ENCODE data around the gene KLK15.

DNA sequence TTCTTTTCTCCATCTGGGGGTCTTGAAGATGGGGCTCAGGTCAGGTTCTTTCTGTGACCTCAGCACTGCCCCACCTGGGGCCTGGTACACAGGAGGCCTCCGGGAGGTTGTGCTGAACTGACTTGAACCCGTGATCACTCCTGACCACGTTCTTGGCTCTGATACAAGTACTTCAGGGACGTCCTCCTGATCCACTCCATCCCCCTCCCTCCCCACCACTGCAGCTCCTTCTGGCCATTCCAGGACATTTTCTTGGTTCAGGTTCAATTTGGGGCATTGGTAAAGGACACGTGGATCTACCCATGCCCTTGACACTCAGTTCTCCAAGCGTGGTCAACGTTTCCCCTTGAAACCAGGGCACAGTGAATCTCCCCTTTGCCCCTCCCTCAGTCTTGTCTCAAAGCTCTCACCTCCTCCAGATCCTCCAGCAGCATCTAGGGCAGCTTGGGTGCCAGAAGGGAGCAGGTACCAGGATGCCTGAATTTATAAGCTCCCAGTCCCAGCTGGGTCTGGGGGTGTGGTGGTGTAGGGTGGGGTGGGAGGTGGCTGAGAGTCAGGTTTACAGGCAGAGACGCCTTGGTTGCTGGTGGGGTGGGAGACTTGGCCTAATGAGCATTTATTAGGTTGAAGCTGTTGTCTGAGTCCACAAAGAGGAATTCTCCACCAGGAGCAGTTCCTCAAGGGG is at the start of gene KLK15:
- no peak for TF ChIP-seq EP300 (IDR thresholded peaks at IDR 0.05; ENCODE audit: low read depth)
- TF ChIP-seq, protein P1, sequence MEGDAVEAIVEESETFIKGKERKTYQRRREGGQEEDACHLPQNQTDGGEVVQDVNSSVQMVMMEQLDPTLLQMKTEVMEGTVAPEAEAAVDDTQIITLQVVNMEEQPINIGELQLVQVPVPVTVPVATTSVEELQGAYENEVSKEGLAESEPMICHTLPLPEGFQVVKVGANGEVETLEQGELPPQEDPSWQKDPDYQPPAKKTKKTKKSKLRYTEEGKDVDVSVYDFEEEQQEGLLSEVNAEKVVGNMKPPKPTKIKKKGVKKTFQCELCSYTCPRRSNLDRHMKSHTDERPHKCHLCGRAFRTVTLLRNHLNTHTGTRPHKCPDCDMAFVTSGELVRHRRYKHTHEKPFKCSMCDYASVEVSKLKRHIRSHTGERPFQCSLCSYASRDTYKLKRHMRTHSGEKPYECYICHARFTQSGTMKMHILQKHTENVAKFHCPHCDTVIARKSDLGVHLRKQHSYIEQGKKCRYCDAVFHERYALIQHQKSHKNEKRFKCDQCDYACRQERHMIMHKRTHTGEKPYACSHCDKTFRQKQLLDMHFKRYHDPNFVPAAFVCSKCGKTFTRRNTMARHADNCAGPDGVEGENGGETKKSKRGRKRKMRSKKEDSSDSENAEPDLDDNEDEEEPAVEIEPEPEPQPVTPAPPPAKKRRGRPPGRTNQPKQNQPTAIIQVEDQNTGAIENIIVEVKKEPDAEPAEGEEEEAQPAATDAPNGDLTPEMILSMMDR (IDR thresholded peaks at IDR 0.05): no peak

Measured in transverse colon (tissue), 3 donors.